Body of pancreas (tissue), 4 donors: Measurements from ENCODE around the gene GNL2.

ENCODE experiments used
- POLR2A ChIP-seq, 3 donors: fragments of 450-650 bp; IDR thresholded peaks; one replicate each; pipeline ENCODE4 v1.6.1; 2016; ENCODE audit warnings: antibody characterized with exemption in 3 of 3, mild to moderate bottlenecking in 2 of 3
- TF ChIP-seq, protein P1 (sequence below), 7 experiments: fragments of 450-650 bp in 4 of 7; fragments of 200-600 bp in 3 of 7; sonication (generic) in 3 of 7; IDR thresholded peaks; one replicate each; pipeline ENCODE4 v1.5.1; 2016 to 2019; ENCODE audit warnings: antibody characterized with exemption in 7 of 7

- TF ChIP-seq, protein P1, sequence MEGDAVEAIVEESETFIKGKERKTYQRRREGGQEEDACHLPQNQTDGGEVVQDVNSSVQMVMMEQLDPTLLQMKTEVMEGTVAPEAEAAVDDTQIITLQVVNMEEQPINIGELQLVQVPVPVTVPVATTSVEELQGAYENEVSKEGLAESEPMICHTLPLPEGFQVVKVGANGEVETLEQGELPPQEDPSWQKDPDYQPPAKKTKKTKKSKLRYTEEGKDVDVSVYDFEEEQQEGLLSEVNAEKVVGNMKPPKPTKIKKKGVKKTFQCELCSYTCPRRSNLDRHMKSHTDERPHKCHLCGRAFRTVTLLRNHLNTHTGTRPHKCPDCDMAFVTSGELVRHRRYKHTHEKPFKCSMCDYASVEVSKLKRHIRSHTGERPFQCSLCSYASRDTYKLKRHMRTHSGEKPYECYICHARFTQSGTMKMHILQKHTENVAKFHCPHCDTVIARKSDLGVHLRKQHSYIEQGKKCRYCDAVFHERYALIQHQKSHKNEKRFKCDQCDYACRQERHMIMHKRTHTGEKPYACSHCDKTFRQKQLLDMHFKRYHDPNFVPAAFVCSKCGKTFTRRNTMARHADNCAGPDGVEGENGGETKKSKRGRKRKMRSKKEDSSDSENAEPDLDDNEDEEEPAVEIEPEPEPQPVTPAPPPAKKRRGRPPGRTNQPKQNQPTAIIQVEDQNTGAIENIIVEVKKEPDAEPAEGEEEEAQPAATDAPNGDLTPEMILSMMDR (IDR thresholded peaks at IDR 0.05): no peak
- no peak for TF ChIP-seq POLR2A (IDR thresholded peaks at IDR 0.05)
These were observed 42.2 kb downstream of the GNL2 start for GRCh38 chr1:37553598-37553926.
